Amniotic stem cell (primary cell): Measurements from ENCODE around the gene DNAAF9.
A peak's percentile ranks its signal among the peaks of the same experiment; 100 is the strongest.
"Not testable (repeated sequence)": the region's sequence is repeated elsewhere in the genome, so short reads cannot be mapped to it uniquely, and the experiment has no call there.

Experiments
- DNase-seq: peaks from one replicate; lab custom pipeline; 2025; lab: John Stamatoyannopoulos, UW

DNAAF9 gene

GRCh38 chr20:3407040-3407770, at the start of gene DNAAF9:
DNAAF9 (minus strand) TSS chr20:3407669; CDS start chr20:3407557, 112 bp downstream.
- DNase-seq = peak; percentile 25

DNA sequence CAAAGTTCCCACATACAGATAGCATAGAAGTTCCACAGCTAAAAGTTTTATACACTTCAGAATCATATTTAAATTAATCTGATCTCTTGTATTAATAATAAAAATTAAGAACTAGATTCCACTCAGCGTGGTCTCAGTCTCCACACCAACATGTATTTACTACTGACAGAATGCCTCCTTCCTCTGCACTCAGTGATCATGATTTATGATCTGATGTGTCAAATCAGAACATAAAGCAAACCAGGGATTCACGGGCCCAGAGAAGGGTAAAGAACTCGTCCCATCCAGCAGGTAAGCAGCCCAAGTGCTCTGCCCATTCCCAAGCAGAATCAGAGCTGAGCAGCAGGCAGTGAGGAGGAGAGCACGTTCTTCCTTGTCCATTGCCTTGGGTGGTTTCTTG, 49.2 kb upstream of the DNAAF9 start:
- DNase-seq = no peak

DNA sequence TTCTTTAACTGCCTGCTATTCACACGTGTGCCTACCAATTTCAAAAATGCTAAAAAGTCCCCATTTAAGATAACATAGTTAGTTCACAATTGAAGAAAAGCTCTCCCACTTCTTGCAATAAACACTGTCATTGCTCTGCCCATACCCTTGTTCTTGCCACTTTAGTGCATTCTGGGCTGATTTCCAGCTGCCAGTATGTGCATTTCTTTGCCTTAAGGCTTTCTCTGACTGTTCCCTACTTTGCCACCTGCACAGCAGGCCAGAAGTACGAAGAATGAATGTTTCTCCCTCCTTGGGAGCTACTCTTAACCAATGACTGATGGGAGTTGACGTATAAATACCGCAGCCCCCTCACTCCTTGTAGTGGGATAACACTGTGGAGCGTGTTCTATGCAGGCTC, 47.4 kb upstream of the DNAAF9 start:
- no peak for DNase-seq

DNA sequence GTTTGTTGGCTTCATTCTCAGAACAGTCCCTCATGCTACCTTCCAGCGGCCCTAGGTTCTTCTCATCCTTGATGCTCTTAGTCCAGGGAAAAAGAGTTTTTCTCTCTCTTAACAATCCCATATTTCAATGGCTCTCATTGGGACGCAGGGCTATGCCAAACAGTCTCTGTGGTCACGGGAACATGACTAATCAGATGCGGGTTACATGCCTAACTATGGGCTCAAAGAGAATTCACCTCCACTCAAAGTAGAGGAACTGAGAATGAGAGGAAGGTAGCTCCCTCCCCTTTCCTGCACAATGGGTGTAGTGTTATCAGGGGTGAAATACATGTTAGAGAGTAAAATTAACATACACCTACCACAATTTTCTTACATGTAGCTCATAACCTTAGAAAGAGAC, 45.2 kb upstream of the DNAAF9 start:
- no peak for DNase-seq

DNA sequence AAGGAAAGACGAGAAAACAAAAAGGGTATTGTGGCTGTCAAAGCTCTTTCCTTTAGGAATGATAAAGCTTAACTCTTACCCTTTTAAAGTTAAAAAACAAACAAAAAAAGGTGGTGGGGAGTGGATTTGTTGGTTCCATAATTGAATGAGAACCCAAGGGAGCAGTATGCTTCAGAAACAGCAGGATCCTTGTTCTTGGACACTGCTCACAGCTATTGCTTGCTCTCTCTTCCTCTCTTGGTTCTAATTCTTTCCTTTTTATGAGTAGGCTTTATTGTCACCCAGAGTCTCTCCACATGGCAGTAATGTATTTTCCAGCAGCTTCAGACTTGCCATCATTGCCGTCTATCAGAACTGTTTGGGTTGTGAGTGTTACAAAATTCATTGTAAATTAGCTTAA, 44.7 kb upstream of the DNAAF9 start:
- no peak for DNase-seq

DNA sequence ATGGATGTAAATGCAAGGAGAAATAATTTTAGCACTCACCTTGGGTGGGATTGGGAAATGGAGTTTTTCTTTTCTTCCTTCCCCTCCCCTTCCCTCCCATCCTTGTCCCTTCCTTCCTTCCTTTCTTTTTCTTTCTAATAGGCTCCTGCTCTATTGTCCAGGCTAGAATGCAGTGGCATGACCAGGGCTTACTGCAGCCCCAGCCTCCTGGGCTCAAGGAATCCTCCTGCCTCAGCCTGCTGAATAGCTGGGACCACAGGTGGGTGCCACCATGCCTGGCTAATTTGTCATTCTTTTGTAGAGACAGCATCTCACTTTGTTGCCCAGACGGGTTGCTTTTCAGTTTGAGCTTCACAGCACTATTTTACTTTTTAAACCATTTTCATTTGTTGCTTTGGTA, 41.9 kb upstream of the DNAAF9 start:
- DNase-seq = no peak

GRCh38 chr20:3447321-3447720, 39.9 kb upstream of the DNAAF9 start:
- no peak for DNase-seq

DNA sequence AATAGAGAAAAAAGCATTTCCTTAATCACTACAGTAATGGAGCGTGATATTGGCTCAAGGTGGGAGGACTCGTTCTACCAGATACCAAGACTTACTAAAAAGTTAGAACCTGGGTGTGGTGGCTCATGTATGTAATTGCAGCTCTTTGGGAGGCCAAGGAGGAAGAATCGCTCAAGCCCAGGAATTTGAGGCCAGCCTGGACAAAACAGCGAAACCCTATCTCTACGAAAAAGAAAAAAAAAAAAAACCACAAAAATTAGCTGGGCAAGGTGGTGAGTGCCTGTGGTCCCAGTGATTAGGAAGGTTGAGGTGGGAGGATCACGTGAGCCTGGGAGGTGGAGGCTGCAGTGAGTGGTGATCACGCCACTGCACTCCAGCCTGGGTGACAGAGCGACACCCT, 39.3 kb upstream of the DNAAF9 start:
- DNase-seq = no peak

GRCh38 chr20:3436864-3437574, 29.6 kb upstream of the DNAAF9 start:
- no peak for DNase-seq

DNA sequence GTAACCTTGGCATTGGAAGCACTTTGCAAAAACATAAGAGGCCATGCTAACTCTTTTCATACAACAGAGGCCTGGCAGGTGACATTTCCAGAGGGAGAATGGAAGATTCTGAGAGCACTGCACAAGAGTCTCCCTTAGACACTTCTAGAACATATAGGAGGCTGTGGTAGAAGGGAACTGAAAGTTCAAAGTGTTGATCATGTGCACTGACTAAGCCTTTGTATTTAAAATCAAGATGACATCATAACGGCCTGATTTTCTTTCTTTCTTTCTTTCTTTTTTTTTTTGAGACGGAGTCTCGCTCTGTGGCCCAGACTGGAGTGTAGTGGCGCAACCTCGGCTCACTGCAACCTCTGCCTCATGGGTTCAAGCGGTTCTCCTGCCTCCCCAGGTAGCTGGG, 26.8 kb upstream of the DNAAF9 start:
- no peak for DNase-seq

GRCh38 chr20:3433744-3434143, 26.3 kb upstream of the DNAAF9 start:
- no peak for DNase-seq

DNA sequence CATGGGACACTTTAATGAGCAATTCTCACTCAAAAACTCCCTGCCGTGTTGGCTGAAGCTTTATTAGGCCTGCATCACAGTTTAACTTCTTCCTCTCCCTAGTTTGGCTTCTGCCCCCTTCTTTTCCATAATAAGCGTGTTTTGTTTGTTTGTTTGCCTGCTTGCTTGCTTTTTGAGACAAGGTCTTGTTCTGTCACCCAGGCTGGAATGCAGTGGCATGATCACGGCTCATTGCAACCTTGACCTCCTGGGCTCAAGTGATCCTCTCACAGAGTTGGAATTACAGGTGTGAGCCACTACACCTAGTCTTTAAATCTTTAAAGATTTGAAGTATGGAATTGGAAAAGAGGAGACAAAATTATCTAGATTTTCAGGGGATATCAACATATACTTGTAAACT, 25.4 kb upstream of the DNAAF9 start:
- no peak for DNase-seq

DNA sequence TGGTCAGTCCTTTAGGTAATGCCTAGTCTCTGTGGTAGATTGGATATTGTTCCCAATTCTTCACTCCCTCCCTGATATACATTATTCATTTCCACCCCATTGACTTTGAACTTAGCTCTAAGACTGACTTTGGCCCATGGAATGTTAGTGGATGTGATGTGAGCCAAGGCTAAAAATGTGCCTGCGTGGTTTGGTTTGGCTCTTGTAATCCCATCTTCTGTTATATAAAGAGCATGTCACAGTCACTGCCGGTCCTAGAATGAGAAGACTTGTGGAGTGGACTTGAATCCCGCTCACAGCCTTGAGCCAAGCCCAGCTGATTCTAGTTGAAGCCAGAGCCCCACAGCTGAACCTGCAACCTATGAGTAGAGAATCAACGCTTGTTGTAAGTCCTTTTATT, 23.6 kb upstream of the DNAAF9 start:
- no peak for DNase-seq

GRCh38 chr20:3430376-3431069, 23.1 kb upstream of the DNAAF9 start:
- no peak for DNase-seq

DNA sequence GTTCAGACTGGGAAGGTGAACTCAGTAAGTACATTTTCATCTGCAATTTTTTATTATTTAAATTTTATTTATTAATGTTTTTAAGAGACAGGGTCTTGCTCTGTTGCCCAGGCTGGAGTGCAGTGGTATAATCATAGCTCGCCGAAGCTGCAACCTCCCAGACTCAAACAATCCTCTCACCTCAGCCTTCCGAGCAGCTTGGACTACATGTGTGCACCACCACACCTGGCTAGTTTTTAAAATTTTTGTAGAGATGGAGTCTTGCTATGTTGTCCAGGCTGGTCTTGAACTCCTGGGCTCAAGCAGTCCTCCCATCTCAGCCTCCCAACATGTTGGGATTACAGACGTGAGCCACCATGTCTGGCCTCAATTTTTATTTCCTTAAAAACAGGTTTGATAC, 19.3 kb upstream of the DNAAF9 start:
- not testable (repeated sequence) for DNase-seq

GRCh38 chr20:3423126-3423525, 15.7 kb upstream of the DNAAF9 start:
- DNase-seq = no peak

DNA sequence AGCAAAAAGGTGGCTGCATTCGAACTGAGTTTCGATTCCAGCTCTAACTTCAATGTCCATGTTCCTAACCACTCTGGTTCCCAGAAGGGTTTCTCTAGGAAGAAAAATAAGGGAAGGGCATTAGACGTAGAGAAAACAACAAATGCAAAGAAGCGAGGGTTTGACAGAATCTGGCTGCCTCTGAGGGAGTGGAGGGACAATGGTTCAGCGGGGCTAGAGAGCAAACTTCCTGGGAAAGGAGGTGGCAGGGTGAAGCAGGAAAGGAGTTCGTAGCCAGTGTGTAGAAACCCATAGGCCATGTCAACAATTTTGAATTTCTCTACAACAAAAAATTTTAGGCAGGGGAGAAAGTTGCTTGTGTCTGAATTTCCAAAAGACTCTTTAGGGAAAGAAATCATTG, 14.5 kb upstream of the DNAAF9 start:
- no peak for DNase-seq

GRCh38 chr20:3420211-3420707, 12.8 kb upstream of the DNAAF9 start:
- no peak for DNase-seq

- DNase-seq = not testable (repeated sequence)
Observed at GRCh38 chr20:3418161-3418560, 10.7 kb upstream of the DNAAF9 start.

DNA sequence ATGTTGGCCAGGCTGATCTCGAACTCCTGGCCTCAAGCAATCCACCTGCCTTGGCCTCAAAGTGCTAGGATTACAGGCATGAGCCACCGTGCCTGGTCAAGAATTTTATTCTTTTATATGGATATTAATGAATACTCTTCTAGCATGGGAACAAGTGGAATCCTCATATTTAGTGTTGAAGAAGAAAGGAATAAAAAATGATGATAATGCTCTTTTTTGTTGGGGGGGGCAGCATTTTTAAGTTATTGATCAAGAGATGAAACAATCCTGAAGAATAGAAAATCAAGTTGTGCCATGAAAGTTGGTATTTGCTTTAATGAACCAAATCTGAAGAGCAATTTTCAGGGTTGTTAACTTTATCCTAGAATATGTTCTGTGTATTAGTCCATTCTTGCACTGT, 6.7 kb upstream of the DNAAF9 start:
- DNase-seq = no peak

DNA sequence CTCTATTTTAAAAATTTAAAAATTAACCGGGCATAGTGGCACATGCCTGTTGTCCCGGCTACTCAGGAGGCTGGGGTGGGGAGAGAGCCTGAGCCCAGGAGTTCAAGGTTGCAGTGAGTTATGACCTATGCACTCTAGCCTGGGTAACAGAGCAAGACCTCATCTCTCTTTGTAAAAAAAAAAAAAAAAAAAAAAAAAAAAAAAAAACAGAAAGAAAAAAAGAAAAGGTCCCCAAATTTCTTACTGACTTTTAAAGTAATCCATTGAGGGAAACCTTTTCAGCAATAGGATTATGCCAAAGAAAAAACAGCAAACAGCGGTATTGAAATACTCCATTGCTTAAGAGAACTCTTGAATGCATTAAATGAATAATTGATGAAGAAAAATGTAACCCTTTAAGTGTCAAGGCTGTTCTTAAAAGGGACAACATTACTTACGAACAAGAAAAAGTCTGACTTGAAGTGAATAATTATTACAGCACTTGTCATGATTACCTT, 6.0 kb upstream of the DNAAF9 start:
- no peak for DNase-seq

DNA sequence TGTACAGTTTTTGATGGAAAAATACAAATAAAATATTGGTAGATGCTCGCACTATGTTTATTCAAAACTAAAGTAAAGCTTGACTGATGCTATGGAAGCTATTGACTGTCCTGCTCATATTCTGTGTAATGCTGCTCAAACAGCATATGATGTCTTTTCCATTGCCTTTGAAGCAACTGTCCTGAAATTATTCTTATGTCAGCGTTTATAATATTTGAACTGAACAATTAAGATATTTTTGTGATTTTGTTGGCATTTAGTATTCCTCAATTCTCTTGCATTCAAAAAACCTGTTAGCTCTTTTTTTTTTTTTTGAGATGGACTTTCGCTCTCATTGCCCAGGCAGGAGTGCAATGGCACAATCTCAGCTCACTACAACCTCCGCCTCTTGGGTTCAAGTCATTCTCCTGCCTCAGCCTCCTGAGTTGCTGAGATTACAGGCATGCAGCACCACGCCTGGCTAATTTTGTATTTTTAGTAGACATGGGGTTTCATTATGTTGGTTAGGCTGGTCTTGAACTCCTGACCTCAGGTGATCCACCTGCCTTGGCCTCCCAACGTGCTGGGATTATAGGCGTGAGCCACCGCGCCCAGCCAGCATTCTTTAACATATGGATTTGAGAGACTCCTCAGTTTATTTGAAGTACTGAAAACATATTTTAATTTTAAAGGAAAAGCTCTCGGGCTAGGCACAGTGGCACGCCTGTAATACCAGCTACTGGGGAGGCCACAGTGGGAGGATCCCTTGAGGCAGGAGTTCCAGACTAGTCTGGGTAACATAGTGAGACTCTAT, 5.3 kb upstream of the DNAAF9 start:
- DNase-seq = no peak
